GM19463 (cell line): Measurements from ENCODE around the gene ACTN4.

Experiments used
- ATAC-seq: cut with Tn5 transposase; IDR thresholded peaks from one replicate; pipeline ENCODE4 v1.9.1; 2021; ENCODE audit warnings: mild to moderate bottlenecking, moderate library complexity; ENCODE audit not compliant: unreplicated experiment

ACTN4 gene

GRCh38 chr19:38708413-38709024 lies 61.1 kb downstream of the ACTN4 start:
- ATAC-seq, result no peak

GRCh38 chr19:38709119-38709518 lies 61.7 kb downstream of the ACTN4 start:
- no peak for ATAC-seq

- ATAC-seq, result no peak
These were observed 62.4 kb downstream of the ACTN4 start for GRCh38 chr19:38709671-38710415.

GRCh38 chr19:38710416-38710702 lies 62.9 kb downstream of the ACTN4 start:
- no peak for ATAC-seq

GRCh38 chr19:38710928-38711725 lies 63.7 kb downstream of the ACTN4 start:
- no peak for ATAC-seq

GRCh38 chr19:38711726-38712153 lies 64.3 kb downstream of the ACTN4 start:
- no peak for ATAC-seq

GRCh38 chr19:38712161-38712748 lies 64.8 kb downstream of the ACTN4 start:
- no peak for ATAC-seq

- no peak for ATAC-seq
These were observed 65.8 kb downstream of the ACTN4 start for GRCh38 chr19:38713227-38713649.

- ATAC-seq, result no peak
These were observed 66.4 kb downstream of the ACTN4 start for GRCh38 chr19:38713865-38714264.

GRCh38 chr19:38714354-38714778 lies 66.9 kb downstream of the ACTN4 start:
- no peak for ATAC-seq

GRCh38 chr19:38715555-38715954 lies 68.1 kb downstream of the ACTN4 start:
- no peak for ATAC-seq

- no peak for ATAC-seq
These were observed 69.6 kb downstream of the ACTN4 start for GRCh38 chr19:38717051-38717450.

GRCh38 chr19:38717855-38718254 lies 70.4 kb downstream of the ACTN4 start:
- no peak for ATAC-seq

GRCh38 chr19:38718747-38719543 lies 71.5 kb downstream of the ACTN4 start:
- no peak for ATAC-seq

GRCh38 chr19:38719761-38720558 lies 72.5 kb downstream of the ACTN4 start:
- ATAC-seq, result no peak

GRCh38 chr19:38720559-38721236 lies 73.2 kb downstream of the ACTN4 start:
- ATAC-seq, result no peak

- no peak for ATAC-seq
These were observed 74.0 kb downstream of the ACTN4 start for GRCh38 chr19:38721496-38721895.

GRCh38 chr19:38721979-38722773 lies 74.7 kb downstream of the ACTN4 start:
- ATAC-seq, result no peak
